ENCODE results near the gene NAT14. TPM values are rescaled to one million over a fixed set of nuclear protein-coding genes. Genes with fewer than 3 reads are reported as not detected.

Gene NAT14
- total RNA-seq, 1 donor from 2014 or later = 16.6 TPM

DNA sequence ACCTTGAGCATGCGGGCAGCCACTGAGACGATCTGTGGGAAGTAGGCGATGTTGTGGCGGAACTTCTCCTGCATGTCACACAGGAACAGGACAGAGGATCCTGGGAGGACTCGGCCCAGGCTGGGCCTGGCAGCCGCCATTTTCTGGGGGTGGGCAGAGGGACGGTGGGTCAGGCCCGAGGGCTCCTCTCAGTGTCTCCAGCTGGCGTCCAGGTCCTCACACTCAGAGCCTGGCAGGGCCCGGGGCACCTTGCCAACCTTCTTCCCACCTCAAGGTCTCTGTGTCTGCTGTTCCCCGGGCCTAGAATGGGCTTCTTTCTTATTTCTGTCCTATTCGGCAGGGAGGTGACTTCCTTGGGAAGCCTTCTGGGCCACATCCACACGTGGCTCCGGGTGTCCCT is 28.6 kb upstream of the NAT14 start:
- TF ChIP-seq, protein P1, sequence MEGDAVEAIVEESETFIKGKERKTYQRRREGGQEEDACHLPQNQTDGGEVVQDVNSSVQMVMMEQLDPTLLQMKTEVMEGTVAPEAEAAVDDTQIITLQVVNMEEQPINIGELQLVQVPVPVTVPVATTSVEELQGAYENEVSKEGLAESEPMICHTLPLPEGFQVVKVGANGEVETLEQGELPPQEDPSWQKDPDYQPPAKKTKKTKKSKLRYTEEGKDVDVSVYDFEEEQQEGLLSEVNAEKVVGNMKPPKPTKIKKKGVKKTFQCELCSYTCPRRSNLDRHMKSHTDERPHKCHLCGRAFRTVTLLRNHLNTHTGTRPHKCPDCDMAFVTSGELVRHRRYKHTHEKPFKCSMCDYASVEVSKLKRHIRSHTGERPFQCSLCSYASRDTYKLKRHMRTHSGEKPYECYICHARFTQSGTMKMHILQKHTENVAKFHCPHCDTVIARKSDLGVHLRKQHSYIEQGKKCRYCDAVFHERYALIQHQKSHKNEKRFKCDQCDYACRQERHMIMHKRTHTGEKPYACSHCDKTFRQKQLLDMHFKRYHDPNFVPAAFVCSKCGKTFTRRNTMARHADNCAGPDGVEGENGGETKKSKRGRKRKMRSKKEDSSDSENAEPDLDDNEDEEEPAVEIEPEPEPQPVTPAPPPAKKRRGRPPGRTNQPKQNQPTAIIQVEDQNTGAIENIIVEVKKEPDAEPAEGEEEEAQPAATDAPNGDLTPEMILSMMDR (IDR thresholded peaks at IDR 0.05) = no peak
- Histone ChIP-seq H3K9me3 (no peaks in the 10 kb centered on the region), H3K4me3 (no peak overlapping the region), H3K4me1 (peaks cover 20% of the 10 kb centered on the region), H3K36me3 (no peaks in the 10 kb centered on the region), H3K27ac (no peak overlapping the region), H3K27me3 (ENCODE audit: low read depth) (peaks cover 17% of the 10 kb centered on the region)
- DNase-seq (no peak), ATAC-seq (no peak)
- intact Hi-C loops (cut with DNase I) = no loop called here

DNA sequence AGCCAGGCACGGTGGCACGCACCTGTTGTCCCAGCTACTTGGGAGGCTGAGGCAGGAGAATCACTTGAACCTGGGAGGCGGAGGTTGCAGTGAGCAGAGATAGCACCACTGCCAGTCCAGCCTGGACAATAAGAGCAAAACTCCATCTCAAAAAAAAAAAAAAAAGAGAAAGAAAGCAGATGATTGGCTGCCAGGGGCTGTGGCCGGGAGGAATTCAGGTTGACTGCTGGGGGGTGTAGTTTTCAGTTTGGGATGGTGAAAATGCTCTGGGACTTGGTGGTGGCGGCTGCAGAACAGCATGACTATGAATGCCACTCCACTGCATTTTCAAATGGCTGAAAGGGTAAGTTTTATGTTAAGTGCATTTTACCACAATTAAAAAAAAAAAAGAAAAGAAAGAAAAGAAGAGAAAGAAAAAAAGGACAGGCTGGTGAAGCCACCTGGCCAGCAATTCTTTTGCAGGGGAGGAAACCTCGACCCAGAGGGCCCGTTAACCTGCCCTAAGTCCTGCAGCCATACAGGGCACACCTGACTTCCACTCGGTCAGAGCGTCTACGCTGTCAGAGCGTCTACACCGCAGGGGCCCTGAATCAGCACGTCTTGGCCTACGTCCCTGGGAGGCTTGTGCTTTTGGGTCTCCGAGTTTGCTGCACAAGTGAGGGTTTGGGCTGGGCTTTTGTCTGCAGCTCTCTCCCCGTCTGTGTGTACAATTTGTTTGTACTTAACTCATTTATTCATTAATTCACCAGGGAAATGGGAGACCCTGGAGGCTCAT is 27.1 kb upstream of the NAT14 start:
- TF ChIP-seq, protein P1 (IDR thresholded peaks at IDR 0.05) = no peak
- Histone ChIP-seq H3K4me3 (no peak overlapping the region), H3K36me3 (no peaks in the 10 kb centered on the region), H3K9me3 (no peaks in the 10 kb centered on the region), H3K27ac (no peak overlapping the region), H3K4me1 (peaks cover 21% of the 10 kb centered on the region), H3K27me3 (ENCODE audit: low read depth) (peaks cover 1% of the 10 kb centered on the region)
- no peak for ATAC-seq
- intact Hi-C loops (cut with DNase I) = no loop called here
- DNase-seq = no peak

DNA sequence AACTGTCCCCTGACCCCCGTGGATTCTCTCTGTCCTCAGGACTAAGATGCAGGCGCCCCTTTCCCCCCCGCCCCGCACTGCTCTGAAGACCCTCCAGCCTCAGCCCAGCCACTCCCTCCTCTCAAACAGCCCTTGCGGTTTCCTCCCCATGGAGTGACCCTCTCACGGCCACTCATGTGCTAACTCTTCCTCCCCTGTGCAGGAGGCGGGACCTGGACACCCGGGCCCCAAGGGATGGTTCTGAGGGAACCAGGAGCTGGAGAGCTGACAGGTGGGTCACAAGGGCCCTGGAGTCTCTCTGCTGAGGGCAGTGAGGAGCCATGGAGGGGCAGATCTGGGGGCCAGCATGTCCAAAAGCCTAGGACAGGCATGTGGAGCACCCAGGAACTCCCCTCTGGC is 25.4 kb upstream of the NAT14 start:
- DNase-seq = no peak
- intact Hi-C loops (cut with DNase I) = no loop called here
- peaks cover 21% of the 10 kb centered on the region for H3K4me1 ChIP-seq
- no peaks in the 10 kb centered on the region for H3K36me3 ChIP-seq
- H3K9me3 ChIP-seq = no peaks in the 10 kb centered on the region
- no peaks in the 10 kb centered on the region for H3K27me3 ChIP-seq (ENCODE audit: low read depth)
- ATAC-seq = no peak
- no peak overlapping the region for H3K4me3 ChIP-seq
- no peak overlapping the region for H3K27ac ChIP-seq
- TF ChIP-seq, protein P1 (IDR thresholded peaks at IDR 0.05) = no peak

DNA sequence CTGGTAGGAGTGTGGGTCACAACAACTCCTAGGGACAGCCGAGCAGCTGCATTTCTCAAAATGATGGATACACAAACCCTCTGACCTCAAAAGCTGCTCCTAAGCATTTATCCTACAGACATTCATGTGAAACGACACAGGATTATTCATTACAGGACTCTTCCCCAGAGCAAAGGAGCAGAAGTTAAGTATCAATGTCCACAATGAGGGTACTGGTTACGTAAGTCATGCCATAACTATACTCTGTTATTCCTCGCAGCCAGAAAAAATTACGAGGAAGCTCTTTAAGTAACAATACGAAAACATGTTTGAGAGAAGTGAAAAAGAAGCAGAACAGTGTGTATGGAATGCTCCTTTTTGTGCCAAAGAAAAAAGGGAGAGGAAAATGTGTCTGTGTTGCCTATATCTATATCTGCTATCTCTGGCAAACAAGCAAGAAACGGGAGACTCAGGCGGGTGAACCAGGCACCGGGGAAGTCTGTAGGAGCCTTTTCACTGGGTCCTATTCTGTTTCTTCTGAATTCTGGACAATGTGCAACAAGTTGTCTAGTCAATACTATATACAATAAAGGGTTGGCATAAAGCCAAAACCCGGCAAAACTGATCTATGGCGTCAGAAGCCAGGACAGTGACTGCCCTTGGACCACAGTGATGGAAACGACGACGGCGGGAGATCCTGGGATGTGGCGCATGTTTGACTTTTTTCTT is 24.9 kb upstream of the NAT14 start:
- no peak for ATAC-seq
- H3K27ac ChIP-seq = no peak overlapping the region
- intact Hi-C loops (cut with DNase I) = no loop called here

DNA sequence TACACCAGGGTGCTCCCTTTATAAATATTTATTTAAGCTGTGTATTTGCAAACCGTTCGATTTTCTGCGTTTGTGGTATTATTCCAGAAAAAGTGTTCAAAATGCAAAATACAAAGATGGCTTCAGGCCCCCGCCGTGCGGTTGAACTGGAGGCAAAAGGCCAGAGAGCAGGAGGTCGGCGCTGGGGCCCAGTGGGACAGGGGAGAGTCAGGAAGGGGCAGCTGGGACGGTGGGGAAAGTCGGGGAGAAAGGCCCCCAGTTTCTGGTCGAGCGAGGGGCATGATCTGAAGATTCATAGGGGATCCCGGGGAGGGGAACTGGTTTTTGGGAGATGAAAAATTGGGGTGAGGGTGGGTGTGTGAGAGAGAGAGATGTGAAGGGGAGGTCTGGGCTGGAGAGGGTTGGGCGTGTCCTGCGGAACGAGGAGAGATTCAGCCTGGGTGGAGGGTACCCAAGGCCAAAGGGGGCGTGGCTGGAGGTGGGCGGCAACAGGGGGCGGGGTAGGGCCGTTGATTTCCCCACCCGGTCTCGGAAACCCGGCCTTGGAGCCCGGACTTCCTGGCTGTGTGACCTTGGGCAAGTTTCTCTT is 24.2 kb upstream of the NAT14 start:
- intact Hi-C loops (cut with DNase I) = no loop called here
- peak; percentile 70 for DNase-seq
- Histone ChIP-seq H3K27ac (peak overlapping the region; percentile 90), H3K36me3 (no peaks in the 10 kb centered on the region), H3K9me3 (no peaks in the 10 kb centered on the region), H3K27me3 (ENCODE audit: low read depth) (no peaks in the 10 kb centered on the region), H3K4me1 (peaks cover 21% of the 10 kb centered on the region), H3K4me3 (peak overlapping the region; percentile 76)
- TF ChIP-seq, protein P1 (IDR thresholded peaks at IDR 0.05) = no peak
- ATAC-seq = peak; percentile 61 to 70

More for the DNA sequence above, 24.9 kb upstream of the NAT14 start:
- no peak for DNase-seq
- no peaks in the 10 kb centered on the region for H3K9me3 ChIP-seq
- H3K27me3 ChIP-seq (ENCODE audit: low read depth) = no peaks in the 10 kb centered on the region
- no peaks in the 10 kb centered on the region for H3K36me3 ChIP-seq
- peaks cover 21% of the 10 kb centered on the region for H3K4me1 ChIP-seq
- peak overlapping the region; percentile 76 for H3K4me3 ChIP-seq
- TF ChIP-seq, protein P1 (IDR thresholded peaks at IDR 0.05) = no peak
